ENCODE measurements around the gene DAGLA. TPM values are rescaled to one million over a fixed set of nuclear protein-coding genes. Genes with fewer than 3 reads are reported as not detected.

DAGLA gene
- total and polyA plus RNA-seq, 2 donors (not counting 3 experiments of a cell fraction or from before 2014, with no cell fraction given) = 2.5 to 4.7 TPM

DNA sequence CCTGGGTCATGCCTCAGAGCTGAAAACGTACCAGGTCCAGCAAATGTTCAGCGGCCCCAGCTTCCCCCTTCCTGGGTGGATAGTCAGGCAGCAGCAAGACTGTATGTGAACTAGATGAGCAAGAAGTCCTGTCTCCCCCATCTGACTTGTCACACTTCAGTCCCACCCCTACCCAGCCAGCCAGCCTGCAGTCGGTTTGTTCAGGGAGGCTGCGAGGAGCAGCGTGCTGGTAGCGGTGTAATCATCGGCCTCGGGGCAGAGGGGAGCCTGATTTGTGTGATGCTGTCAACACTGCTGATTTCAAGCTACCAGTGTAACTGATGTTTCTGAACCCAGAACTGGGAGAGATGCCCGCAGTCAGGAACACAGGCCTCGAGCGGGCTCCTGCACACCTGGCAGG, 102.7 kb downstream of the DAGLA start:
- H3K9me1 ChIP-seq (replicated peaks; ENCODE audit: control insufficient read depth, extremely low read depth, insufficient read depth, low read length) = no peaks in the 10 kb centered on the region
- H3K9ac ChIP-seq (replicated peaks; ENCODE audit: extremely low read depth, insufficient read depth, low read length) = no peak overlapping the region
- no peaks in the 10 kb centered on the region for H3K27me3 ChIP-seq (ENCODE audit: control insufficient read depth in 2 of 2, insufficient read depth in 2 of 2, low read length in 2 of 2)
- POLR2A ChIA-PET = no interaction called here
- H3K4me2 ChIP-seq (ENCODE audit: insufficient read depth, low read length) = no peak overlapping the region
- no peaks in the 10 kb centered on the region for H4K20me1 ChIP-seq (replicated peaks; ENCODE audit: control insufficient read depth, extremely low read depth, insufficient read depth, low read length)
- peaks cover 0 to 28% of the 10 kb centered on the region in 2 experiments for H3K36me3 ChIP-seq (ENCODE audit: control insufficient read depth in 2 of 2, extremely low read depth in 1 of 2, insufficient read depth in 2 of 2, low read length in 2 of 2)
- H2AFZ ChIP-seq (ENCODE audit: low read depth, low read length) = no peak overlapping the region
- no TSS peak for BruUV-seq (replicated peaks)
- no peaks in the 10 kb centered on the region for H3K4me1 ChIP-seq (ENCODE audit: control insufficient read depth, extremely low read depth, insufficient read depth, low read length)
- DNase-seq (ENCODE audit: low read depth, low spot score) (no peak), FAIRE-seq (no peak)
- no peak overlapping the region for H3K4me3 ChIP-seq (replicated peaks in 1 of 3; ENCODE audit: insufficient read depth in 1 of 3, low read depth in 1 of 3, low read length in 3 of 3)
- intact Hi-C loops (cut with micrococcal nuclease) = no loop called here
- H3K9me3 ChIP-seq (replicated peaks; ENCODE audit: control insufficient read depth, insufficient read depth, low read length) = no peaks in the 10 kb centered on the region
- dilution Hi-C loops (cut with MboI; ENCODE audit: extremely low pct_ligation_motif_present, low sequenced_read_pairs) = no loop called here
- no peak overlapping the region for H3K27ac ChIP-seq (ENCODE audit: insufficient read depth, low read depth, low read length)
- TF ChIP-seq, protein P1, sequence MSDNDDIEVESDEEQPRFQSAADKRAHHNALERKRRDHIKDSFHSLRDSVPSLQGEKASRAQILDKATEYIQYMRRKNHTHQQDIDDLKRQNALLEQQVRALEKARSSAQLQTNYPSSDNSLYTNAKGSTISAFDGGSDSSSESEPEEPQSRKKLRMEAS (IDR thresholded peaks at IDR 0.05; ENCODE audit: insufficient read depth, insufficient read length) = no peak
- no peak for TF ChIP-seq FOS (IDR thresholded peaks at IDR 0.05; ENCODE audit: borderline replicate concordance, insufficient read depth, low read length)
- TF ChIP-seq JUN (IDR thresholded peaks at IDR 0.05; ENCODE audit: borderline replicate concordance, insufficient read depth, insufficient read length, low read depth) = no peak
- no peak for TF ChIP-seq GATA2 (IDR thresholded peaks at IDR 0.05; ENCODE audit: insufficient read depth, insufficient read length, low read depth, low read length)
- TF ChIP-seq POLR2A (IDR thresholded peaks at IDR 0.05; ENCODE audit: low read depth, low read length) = no peak
- no peak for TF ChIP-seq POLR2AphosphoS5 (IDR thresholded peaks at IDR 0.05; ENCODE audit: insufficient read depth, low read depth, low read length)
- TF ChIP-seq, protein P2, sequence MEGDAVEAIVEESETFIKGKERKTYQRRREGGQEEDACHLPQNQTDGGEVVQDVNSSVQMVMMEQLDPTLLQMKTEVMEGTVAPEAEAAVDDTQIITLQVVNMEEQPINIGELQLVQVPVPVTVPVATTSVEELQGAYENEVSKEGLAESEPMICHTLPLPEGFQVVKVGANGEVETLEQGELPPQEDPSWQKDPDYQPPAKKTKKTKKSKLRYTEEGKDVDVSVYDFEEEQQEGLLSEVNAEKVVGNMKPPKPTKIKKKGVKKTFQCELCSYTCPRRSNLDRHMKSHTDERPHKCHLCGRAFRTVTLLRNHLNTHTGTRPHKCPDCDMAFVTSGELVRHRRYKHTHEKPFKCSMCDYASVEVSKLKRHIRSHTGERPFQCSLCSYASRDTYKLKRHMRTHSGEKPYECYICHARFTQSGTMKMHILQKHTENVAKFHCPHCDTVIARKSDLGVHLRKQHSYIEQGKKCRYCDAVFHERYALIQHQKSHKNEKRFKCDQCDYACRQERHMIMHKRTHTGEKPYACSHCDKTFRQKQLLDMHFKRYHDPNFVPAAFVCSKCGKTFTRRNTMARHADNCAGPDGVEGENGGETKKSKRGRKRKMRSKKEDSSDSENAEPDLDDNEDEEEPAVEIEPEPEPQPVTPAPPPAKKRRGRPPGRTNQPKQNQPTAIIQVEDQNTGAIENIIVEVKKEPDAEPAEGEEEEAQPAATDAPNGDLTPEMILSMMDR (IDR thresholded peaks at IDR 0.05; ENCODE audit: extremely low read depth in 1 of 2, insufficient read depth in 1 of 2, low read depth in 1 of 2, low read length in 2 of 2) = no peak
- TF ChIP-seq MYC (IDR thresholded peaks at IDR 0.05; ENCODE audit: low read depth, low read length) = no peak
- no peak for TF ChIP-seq EZH2 (IDR thresholded peaks at IDR 0.05; ENCODE audit: borderline replicate concordance, low read depth, low read length, severe bottlenecking)
- no peaks in the 10 kb centered on the region for H3K79me2 ChIP-seq (ENCODE audit: control insufficient read depth, insufficient read depth, low read length)
- CTCF ChIA-PET = interaction anchor here (1.2 to 1.5 kb wide), 2 partner anchors 11 to 14 kb away, joined by 3 to 5 read pairs; no protein-coding TSS in a partner anchor

All from endothelial cell of umbilical vein (primary cell).